Measurements from ENCODE around the gene SPI1. TPM values are rescaled to one million over a fixed set of nuclear protein-coding genes. Genes with fewer than 3 reads are reported as not detected.
A peak's percentile ranks its signal among the peaks of the same experiment; 100 is the strongest.

Gene SPI1
- total and polyA plus RNA-seq, 2 donors (not counting 1 experiment from before 2014, with no cell fraction given): 98.3 to 119 TPM

DNA sequence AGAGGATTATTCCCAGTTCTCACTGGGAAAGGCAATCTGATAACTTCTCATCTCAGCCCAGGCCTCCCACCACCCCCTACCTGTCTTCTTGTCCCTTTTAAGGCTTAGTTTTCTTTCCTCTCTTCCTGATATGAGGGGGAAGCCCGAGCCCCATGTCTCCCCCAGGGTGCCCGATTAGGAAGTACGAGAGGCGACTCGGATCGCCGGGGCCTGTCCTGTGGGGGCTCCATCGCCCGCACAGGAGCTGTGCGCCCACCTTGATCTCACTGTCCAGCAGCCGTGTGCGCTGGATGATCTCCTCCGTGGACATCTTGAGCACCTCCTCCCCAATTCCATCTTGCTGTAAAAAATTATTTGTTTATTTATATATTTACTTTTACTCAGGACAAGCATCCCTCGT is 47.3 kb upstream of the SPI1 start:
- no peaks in the 10 kb centered on the region for H3K27me3 Mint-ChIP-seq
- ChIA-PET CTCF (interaction anchor here (1.2 to 4.3 kb wide), 2 partner anchors 14 to 29 kb away, joined by 3 to 35 read pairs; no protein-coding TSS in a partner anchor), POLR2A (interaction anchor here (0.5 to 1.7 kb wide), 4 partner anchors 14 to 177 kb away, joined by 3 to 10 read pairs (median 4); partner anchors contain the start of gene ACP2)
- intact Hi-C loops (cut with micrococcal nuclease): loop anchor here (1.0 to 5.0 kb wide), 13 partner anchors 17 to 725 kb away; partner anchors contain the start of genes ACP2, AGBL2, ARHGAP1 and CELF1
- ATAC-seq (ENCODE audit: low read depth): no peak
- Histone ChIP-seq H3K27me3 (replicated peaks in 1 of 4; ENCODE audit: control extremely low read depth in 1 of 4, control insufficient read depth in 3 of 4, insufficient read depth in 4 of 4, low read length in 3 of 4) (no peaks in the 10 kb centered on the region), H3K9me3 (ENCODE audit: control extremely low read depth in 1 of 3, control insufficient read depth in 2 of 3, insufficient read depth in 1 of 3, low read length in 2 of 3) (no peaks in the 10 kb centered on the region), H3K36me3 (replicated peaks in 1 of 2; ENCODE audit: control extremely low read depth in 1 of 2, control insufficient read depth in 1 of 2, extremely low read depth in 1 of 2, insufficient read depth in 2 of 2, low read length in 1 of 2) (peaks cover 0 to 25% of the 10 kb centered on the region in 2 experiments), H4K20me1 (ENCODE audit: control insufficient read depth, insufficient read depth, low read length, poor library complexity, severe bottlenecking) (no peaks in the 10 kb centered on the region), H3K4me1 (ENCODE audit: control insufficient read depth in 2 of 2, insufficient read depth in 2 of 2, low read length in 2 of 2) (peaks cover 9 to 22% of the 10 kb centered on the region in 2 donors), H2AFZ (ENCODE audit: insufficient read depth, low read depth, low read length, poor library complexity, severe bottlenecking) (peak overlapping the region; percentile 100), H3K27ac (ENCODE audit: low read length in 2 of 2) (peak overlapping the region; percentile 72 to 94), H3K9ac (ENCODE audit: low read length) (peak overlapping the region; percentile 97), H3K4me3 (ENCODE audit: control extremely low read depth in 1 of 5, extremely low read depth in 1 of 5, insufficient read depth in 1 of 5, low read depth in 2 of 5, low read length in 4 of 5) (peak overlapping the region; percentile 88 to 99 (median 93)), H3K79me2 (ENCODE audit: control insufficient read depth, insufficient read depth, low read length) (peaks cover 29% of the 10 kb centered on the region), H3K4me2 (replicated peaks; ENCODE audit: low read depth, low read length, poor library complexity, severe bottlenecking) (peak overlapping the region; percentile 73)
- H3K4me1 Mint-ChIP-seq: peaks cover 25% of the 10 kb centered on the region
- peak; percentile 21 for DNase-seq
- TF ChIP-seq, protein P1, sequence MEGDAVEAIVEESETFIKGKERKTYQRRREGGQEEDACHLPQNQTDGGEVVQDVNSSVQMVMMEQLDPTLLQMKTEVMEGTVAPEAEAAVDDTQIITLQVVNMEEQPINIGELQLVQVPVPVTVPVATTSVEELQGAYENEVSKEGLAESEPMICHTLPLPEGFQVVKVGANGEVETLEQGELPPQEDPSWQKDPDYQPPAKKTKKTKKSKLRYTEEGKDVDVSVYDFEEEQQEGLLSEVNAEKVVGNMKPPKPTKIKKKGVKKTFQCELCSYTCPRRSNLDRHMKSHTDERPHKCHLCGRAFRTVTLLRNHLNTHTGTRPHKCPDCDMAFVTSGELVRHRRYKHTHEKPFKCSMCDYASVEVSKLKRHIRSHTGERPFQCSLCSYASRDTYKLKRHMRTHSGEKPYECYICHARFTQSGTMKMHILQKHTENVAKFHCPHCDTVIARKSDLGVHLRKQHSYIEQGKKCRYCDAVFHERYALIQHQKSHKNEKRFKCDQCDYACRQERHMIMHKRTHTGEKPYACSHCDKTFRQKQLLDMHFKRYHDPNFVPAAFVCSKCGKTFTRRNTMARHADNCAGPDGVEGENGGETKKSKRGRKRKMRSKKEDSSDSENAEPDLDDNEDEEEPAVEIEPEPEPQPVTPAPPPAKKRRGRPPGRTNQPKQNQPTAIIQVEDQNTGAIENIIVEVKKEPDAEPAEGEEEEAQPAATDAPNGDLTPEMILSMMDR (IDR thresholded peaks at IDR 0.05): no peak
- TF ChIP-seq EZH2 (IDR thresholded peaks at IDR 0.05; ENCODE audit: borderline replicate concordance, insufficient read depth, low read depth, low read length, poor library complexity, severe bottlenecking): no peak
- peak overlapping the region; percentile 100 for H3K4me3 Mint-ChIP-seq
- 0% methylated on average over 13 of the region's 14 CpGs for WGBS (ENCODE audit: insufficient coverage)
- peak overlapping the region; percentile 50 for H3K27ac Mint-ChIP-seq
- no peaks in the 10 kb centered on the region for H3K9me3 Mint-ChIP-seq (ENCODE audit: insufficient read depth)

DNA sequence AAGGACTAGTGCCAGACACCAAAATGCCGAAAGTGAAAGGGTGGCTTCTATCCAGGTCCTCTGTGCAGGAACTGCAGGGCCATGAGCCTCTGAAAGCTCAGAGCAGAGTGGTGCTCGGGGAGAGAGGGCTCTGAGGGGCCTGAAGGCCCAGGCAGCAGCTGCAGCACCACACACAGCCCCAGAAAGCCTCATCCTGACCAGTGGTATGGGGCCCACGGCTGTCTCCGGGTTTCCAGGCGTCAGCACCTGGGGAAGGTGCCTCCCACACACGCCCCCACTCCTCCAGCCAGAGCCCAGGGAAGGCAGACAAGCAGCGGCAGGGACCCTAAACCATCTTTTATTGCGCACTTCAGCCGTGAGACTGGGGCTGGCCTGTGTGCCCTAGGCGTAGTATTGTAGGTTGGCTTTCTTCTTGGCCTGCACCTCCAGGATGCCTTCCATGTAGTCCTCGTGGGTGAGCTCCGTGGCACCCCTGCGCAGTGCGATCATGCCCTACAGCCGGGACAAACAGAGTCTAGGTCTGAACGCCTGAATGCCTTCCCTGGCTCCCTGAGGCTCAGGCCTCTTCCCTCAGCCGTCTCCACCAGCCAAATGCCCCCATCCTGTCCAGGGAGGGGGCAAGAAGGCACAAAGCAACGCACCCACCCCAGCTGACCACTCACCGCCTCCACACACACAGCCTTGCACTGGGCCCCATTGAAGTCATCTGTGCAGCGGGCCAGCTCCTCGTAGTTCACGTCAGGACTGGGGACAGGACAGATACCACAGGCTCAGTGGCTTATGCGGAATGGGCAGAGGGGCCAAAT is 40.3 kb upstream of the SPI1 start:
- H3K27me3 ChIP-seq (replicated peaks in 1 of 4; ENCODE audit: control extremely low read depth in 1 of 4, control insufficient read depth in 3 of 4, insufficient read depth in 4 of 4, low read length in 3 of 4): no peaks in the 10 kb centered on the region
- no peak overlapping the region for H3K4me3 ChIP-seq (ENCODE audit: control extremely low read depth in 1 of 5, extremely low read depth in 1 of 5, insufficient read depth in 1 of 5, low read depth in 2 of 5, low read length in 4 of 5)
- H3K79me2 ChIP-seq (ENCODE audit: control insufficient read depth, insufficient read depth, low read length): peaks cover 5% of the 10 kb centered on the region
- no peaks in the 10 kb centered on the region for H4K20me1 ChIP-seq (ENCODE audit: control insufficient read depth, insufficient read depth, low read length, poor library complexity, severe bottlenecking)
- CTCF ChIA-PET: interaction anchor here (1.7 kb wide), 1 partner anchor 46 kb away, joined by 4 read pairs; no protein-coding TSS in a partner anchor
- POLR2A ChIA-PET: no interaction called here
- intact Hi-C loops (cut with micrococcal nuclease): no loop called here
- H3K9ac ChIP-seq (ENCODE audit: low read length): no peak overlapping the region
- H3K27ac ChIP-seq (ENCODE audit: low read length in 2 of 2): no peak overlapping the region
- no peak overlapping the region for H2AFZ ChIP-seq (ENCODE audit: insufficient read depth, low read depth, low read length, poor library complexity, severe bottlenecking)
- peaks cover 0 to 61% of the 10 kb centered on the region in 2 experiments for H3K36me3 ChIP-seq (replicated peaks in 1 of 2; ENCODE audit: control extremely low read depth in 1 of 2, control insufficient read depth in 1 of 2, extremely low read depth in 1 of 2, insufficient read depth in 2 of 2, low read length in 1 of 2)
- ATAC-seq (ENCODE audit: low read depth): no peak
- no peak for TF ChIP-seq EZH2 (IDR thresholded peaks at IDR 0.05; ENCODE audit: borderline replicate concordance, insufficient read depth, low read depth, low read length, poor library complexity, severe bottlenecking)
- TF ChIP-seq, protein P1 (IDR thresholded peaks at IDR 0.05): no peak
- Mint-ChIP-seq H3K27me3 (no peaks in the 10 kb centered on the region), H3K9me3 (ENCODE audit: insufficient read depth) (no peaks in the 10 kb centered on the region), H3K27ac (no peak overlapping the region), H3K4me1 (no peaks in the 10 kb centered on the region), H3K4me3 (no peak overlapping the region)
- no peaks in the 10 kb centered on the region for H3K4me1 ChIP-seq (ENCODE audit: control insufficient read depth in 2 of 2, insufficient read depth in 2 of 2, low read length in 2 of 2)
- WGBS (ENCODE audit: insufficient coverage): 95% methylated on average over 23 of the region's 23 CpGs
- no peak for DNase-seq
- H3K9me3 ChIP-seq (ENCODE audit: control extremely low read depth in 1 of 3, control insufficient read depth in 2 of 3, insufficient read depth in 1 of 3, low read length in 2 of 3): no peaks in the 10 kb centered on the region
- no peak overlapping the region for H3K4me2 ChIP-seq (replicated peaks; ENCODE audit: low read depth, low read length, poor library complexity, severe bottlenecking)

Data from B cell (primary cell).